Inferior parietal cortex (tissue), 1 donor: ENCODE data around the gene MZF1.
"Not testable (repeated sequence)": the region's sequence is repeated elsewhere in the genome, so short reads cannot be mapped to it uniquely, and the experiment has no call there.

Experiments used
- DNase-seq: peaks from one replicate; pipeline ENCODE4 v3.0.0-alpha.2; 2016; ENCODE audit errors: extremely low spot score

The MZF1 gene

GRCh38 chr19:58572818-58573657 lies at the start of gene MZF1:
Gene MZF1 (minus strand): TSS chr19:58573335. CDS start chr19:58571389, 1,946 bp downstream.
- peak; percentile 99 for DNase-seq

DNA sequence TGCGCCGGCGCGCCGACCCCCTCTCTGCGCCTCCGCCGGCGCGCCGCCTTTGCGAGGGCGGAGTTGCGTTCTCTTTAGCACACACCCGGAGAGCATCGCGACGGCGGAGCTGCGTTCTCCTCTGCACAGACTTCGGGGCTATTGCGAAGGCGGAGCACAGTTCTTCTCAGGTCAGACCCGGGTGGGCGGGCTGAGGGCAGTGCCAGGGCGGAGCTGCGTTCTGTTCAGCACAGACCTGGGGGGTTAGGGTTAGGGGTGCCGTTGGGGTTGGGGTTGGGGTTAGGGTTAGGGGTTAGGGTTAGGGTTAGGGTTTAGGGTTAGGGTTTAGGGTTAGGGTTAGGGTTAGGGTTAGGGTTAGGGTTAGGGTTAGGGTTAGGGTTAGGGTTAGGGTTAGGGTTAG lies 34.1 kb upstream of the MZF1 start:
- DNase-seq = not testable (repeated sequence)

DNA sequence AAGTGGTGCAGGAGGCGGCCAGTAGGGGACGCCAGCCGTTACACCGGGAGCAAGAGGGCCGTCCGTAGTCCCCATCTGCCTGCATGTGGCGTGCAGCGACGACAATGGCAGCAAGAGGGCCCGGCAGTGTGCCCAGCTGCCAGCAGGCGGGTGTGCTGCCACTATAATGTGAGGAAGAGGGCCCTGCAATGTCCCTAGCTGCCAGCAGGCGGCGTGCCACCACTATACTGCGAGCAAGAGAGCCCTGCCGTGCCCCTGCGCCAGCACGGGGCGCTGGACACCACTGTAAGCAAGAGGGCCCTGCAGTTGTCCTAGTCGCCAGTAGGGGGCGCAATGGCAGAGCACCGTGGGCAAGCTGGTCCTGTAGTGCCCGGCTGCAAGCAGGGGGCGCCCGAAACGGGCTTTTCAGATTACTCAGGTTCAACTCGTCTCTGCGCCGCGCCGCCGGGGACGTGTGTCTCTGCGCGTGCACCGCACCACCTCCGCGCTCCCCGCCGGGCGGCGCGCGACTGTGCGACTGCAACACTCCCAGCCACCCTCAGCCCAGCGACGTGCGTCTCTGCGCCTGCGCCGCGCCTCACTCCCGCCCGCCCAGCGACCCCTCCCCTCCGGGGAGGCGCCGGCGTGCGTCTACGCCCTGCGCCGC lies 33.2 kb upstream of the MZF1 start:
- not testable (repeated sequence) for DNase-seq

DNA sequence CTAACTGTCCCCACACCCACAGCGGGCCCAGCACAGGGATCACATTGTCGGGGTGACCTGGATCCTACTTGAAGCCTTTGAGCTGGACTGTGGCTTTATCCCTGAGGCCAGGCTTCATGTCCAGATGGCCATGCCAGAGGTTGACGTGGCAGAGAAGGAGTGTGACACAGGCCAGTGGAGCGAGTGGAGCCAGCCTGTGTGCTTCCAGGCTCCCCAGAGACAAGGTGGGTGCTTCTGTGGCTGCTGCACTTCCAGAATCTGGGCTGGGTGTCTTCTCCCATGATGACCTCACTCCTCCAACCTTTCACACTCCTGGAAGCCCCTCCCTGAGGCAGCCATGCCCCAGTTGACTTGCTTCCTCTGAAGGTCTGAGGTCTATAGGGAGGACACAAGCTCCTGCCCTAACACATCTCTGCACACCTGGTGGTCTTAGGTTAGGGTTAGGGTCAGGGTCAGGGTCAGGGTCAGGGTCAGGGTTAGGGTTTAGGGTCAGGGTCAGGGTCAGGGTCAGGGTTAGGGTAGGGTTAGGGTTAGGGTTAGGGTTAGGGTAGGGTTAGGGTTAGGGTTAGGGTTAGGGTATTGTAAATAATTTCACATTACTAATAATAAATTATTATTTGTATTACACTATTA lies 13.1 kb upstream of the MZF1 start:
- no peak for DNase-seq

GRCh38 chr19:58585442-58586132 lies 12.5 kb upstream of the MZF1 start:
- peak; percentile 0 for DNase-seq

DNA sequence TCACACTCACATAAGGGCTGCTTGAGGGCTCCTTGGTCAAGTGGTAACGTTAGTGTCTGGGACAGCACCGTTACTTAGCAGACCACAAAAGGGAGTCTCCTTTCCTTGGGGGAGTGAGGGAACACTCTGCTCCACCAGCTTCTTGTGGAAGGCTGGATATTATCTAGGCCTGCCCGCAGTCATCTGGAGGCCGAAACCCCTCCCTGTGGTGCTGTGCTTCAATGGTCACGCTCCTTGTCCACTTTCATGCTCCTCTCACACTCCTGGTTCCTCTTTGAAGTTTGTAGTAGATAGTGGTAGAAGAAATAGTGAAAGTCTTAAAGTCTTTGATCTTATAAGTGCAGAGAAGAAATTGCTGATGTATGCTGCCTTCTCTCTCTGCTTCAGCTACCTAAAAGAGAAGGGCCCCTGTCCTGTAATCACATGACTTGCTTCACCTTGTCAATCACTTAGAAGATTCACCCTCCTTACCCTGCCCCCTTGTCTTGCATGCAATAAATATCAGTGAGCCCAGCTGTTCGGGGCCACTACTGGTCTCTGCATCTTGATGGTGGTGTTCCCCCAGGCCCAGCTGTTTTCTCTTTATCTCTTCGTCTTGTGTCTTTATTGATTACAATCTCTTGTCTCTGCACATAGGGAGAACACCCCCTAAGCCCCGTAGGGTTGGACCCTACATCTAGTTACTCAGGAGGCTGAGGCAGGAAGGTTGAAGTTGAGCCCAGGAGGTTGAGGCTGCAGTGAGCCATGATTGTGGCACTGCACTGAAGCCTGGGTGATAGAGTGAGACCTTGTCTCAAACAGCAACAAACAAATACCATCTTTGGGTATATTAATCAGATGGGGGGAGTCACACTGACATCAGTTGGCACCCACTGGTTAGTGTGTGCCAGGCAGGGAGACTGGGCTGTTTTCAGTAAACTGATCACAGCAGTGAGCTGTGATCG lies 11.6 kb upstream of the MZF1 start:
- DNase-seq = peak; percentile 5

DNA sequence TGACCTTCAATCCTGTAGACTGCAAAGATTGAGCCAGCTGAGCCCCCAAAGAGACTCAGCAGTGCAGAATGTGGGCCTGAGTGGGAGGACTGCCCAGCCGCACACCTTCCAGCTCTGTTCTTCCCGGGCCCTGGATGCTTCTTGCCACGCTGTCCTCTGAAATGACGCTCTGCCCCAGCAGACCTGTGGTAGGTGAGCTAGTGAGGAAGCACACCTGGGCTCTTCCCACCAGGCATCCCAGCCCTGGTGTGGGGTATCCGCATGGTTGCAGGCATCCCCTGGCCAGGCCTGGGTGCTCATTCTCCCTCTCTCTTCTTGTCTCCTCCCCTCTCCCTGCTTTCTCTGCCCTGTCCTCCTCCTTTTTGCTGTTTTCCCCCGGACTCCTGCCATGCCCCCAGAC lies 9.8 kb upstream of the MZF1 start:
- no peak for DNase-seq

DNA sequence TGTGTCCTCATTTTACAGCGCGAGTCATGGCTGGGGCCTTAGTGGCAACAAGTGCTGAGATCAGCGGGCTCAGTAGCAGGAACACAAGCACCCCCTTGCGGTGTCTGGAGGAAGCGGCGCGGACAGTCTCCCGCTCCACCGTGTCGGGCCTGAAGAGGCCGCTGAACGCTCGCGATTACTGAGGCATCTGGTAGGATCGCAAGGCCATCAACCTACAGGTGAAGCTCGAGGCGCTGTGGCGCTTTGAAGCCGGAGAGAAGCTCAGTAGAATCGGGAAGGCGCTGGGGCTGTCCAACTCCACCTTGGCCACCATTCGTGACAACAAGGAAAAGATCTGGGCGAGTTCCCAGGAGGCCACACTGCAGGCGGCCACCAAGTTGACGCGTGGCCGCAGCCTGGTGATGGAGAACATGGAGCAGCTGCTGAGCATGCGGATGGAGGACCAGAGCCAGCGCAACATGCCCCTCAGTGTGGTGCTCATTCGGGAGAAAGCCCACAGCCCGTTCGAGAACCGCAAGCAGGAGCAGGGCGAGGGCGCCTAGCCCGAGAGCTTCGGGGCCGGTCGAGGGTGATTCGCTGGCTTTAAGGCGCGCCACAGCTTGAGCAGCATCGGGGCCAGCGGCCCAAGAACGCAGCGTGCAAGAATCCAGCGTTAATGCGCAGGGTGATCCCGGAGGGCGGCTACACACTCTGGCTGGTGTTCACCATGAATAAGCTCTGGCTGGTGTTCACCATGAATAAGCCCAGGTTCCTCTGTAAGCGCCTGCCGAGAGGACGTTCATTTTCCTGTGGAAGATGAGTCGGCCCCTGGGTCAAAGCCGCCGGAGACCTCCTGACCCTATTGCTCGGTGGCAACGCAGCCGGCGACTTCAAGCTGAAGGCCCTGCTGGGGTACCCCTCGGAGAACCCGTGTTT lies 8.3 kb upstream of the MZF1 start:
- DNase-seq = peak; percentile 83

DNA sequence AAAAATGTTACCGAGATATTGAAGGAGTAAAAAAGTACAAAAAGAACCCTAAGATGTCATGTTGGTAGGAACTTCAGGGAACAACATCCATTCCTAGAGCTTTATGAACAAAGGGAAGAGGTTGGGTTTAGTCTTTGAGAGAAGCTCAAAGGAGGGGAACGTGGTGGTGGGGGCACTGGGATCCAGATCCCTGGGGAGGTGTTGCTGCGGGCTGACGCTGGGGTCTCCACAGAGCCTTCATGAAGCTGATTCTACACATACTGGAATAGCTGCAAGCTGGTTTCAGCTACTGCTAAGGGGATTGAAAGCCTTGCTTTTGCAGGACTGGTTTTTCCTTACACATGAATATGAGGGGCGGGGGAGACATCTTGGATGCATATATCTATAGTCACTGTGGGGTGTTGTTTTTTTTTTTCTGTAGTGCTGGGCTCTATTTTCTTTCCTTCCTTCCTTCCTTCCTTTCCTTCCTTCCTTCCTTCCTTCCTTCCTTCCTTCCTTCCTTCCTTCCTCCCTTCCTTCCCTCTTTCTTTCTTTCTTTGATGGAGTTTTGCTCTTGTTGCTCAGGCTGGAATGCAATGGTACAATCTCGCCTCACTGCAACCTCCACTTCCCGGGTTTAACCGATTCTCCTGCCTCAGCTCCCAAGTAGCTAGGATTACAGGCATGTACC lies 6.5 kb upstream of the MZF1 start:
- DNase-seq = no peak

DNA sequence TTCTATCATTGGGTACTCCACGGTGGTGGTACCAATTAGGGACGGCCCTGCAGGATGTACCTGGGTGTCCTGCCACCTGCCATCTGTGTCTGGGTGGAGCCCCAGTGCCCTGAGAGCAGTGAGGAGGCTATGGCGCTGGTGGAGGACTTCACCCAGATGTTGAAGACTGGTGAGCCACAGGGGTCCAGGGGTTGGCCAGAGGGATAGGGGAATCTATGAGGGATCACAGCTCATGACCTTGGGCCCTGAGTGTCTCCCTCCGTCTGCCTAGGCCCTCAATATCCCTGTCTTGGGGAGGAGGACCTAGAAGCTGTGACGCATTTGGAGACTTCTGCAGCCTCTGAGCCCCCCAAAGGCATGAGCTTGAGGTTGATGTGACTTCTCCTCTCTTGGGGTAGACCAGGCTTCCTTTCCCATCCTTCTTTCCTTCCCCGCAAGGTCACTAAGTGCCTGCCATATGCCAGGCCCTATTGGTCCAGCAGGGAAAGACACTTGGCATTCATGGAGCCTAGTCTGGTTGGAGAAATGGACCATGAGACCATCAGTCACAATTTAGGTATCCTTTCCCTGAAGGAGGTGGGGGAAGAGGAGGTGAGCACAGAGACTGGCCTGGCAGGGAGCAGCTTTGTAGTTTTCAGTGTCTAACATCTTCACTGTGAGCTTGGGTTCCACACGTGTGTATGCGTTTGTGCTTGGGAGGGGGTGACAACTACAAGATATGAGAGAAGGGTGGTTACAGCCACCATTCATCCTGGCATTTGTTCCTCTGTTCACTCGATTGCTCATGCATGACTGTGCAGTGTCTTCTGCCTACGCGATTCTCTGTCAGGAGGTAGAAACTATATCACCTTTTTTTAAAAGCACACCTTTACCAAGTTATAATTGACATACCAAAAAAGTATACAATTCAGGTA lies 5.1 kb upstream of the MZF1 start:
- no peak for DNase-seq

GRCh38 chr19:58577581-58577980 lies 4.4 kb upstream of the MZF1 start:
- not testable (repeated sequence) for DNase-seq

DNA sequence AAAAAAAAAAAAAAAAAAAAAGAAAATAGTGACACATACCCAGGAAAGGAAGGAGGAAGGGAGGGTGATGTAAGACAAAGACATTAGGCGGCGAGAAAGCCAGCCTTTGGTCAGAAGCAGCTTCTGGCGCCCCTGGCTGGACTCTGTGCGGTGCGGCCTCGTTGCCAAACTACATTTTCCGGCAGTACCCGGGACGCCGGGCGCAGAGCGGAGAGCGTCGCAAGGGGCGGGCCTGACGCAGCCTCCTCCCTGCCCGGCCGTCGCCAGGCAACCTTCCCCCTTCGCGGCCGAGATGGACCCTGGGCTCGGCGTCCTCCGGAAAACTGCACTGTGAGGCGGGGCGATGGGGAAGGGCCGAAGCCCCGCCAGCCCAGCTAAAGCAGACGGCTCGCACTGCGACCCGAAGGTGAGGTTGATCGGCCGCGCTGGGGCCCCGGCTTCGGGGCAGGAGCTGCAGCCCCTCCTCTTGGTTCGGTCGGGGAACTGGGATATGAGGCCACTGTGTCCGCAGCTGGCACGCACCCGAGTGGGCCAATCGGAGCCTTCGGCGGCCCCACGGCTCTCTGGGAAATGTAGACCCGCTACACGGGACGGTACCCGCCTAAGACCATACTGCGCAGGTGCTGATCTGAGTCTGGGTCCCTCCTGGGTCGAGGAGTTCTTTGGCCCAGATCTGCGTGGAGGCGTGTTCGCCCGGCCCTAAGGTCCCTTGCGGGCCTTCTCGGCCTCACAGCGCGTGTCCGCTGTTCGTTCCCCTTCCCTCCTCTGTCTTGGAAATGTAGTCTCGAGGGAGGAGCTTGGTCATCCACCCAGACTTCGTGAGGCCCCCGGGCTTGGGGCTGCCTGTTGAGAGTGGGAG lies 2.3 kb upstream of the MZF1 start:
- DNase-seq = peak; percentile 91

DNA sequence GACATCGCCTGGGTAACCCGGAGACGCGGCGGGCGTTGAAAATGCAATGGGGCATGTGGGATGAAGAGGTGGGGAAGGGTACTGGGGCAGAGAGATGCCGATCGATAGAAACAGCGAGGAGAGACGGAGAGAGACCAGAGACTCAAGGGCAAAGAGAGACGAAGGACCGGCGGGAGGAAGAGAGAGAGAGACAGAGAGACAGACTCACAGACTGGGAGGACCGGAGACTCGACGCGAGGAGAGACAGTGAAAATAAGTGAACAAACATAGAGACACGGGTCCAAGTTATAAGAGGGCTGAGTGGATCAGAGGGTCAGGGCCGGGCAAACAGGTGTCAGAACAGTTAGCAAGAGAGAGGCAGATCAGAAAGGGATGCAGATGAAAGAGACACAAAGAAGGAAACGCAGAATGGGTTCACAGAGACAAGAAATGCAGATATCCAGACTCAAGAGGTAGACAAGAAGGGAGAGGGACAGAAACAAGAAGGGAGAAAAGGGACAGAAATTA lies 576 bp upstream of the MZF1 start:
- no peak for DNase-seq

DNA sequence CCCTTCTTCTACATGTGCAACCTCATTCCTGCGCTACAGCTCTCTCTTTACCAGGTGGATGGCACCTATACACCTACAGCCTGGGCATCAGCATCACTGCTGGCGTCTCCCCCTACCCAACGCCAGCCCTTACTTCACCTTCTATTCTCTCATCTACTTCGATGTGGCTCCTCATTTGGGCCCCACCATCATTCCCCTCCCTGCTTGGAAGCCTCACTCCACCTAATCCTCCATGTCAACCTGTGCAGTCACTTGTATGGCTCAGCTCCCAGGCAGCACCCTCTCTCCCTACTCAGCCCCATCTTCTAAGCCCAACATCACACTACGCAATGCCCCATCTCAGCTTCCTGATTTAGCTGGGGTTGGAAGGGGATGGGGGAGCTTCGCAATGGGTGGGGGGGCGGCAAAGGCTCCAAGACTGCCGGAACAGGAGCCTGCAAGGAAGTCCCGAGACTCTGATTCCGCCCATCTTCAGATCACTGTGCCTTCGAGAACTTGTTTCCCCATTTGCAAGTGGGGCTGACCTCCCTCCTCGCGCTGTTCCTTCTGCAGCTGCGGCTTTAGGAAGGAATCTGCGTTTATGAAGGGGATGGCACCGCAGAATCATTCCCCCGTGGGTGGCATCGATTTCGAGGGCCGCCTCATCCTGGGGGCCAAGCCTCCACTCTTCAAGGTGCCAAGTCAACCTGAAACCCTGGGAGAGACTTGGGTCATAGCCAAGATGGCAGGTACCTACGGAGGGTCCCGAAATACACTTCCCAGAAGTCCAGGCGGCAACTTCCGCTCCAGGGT lies 913 bp downstream of the MZF1 start:
- DNase-seq = no peak

- DNase-seq = no peak
Observed at GRCh38 chr19:58571575-58571947, 1.6 kb downstream of the MZF1 start.
